GM21786 (cell line): ENCODE measurements around the gene ZFAND4.
"Not testable (repeated sequence)": the region's sequence is repeated elsewhere in the genome, so short reads cannot be mapped to it uniquely, and the experiment has no call there.

Experiments
- ATAC-seq: cut with Tn5 transposase; IDR thresholded peaks from one replicate; pipeline ENCODE4 v1.9.1; 2021; ENCODE audit not compliant: unreplicated experiment

ZFAND4 gene

GRCh38 chr10:45592432-45592831 lies 80.1 kb downstream of the ZFAND4 start:
- ATAC-seq: no peak

DNA sequence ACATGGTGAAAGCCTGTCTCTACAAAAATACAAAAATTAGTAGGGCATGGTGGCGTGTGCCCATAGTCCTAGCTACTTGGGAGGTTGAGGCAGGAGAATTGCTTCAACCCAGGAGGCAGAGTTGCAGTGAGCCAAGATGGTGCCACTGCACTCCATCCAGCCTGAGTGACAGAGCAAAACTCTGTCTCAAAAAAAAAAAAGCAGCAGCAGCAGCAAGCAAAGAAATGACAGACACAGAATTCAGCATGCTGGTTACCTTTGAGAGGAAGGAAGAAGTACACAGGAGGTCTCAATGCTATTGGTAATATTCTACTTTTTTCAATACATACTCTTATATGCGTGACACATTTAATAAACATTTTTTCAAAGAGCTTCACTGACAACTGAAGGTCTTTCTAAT lies 81.3 kb downstream of the ZFAND4 start:
- ATAC-seq: no peak

DNA sequence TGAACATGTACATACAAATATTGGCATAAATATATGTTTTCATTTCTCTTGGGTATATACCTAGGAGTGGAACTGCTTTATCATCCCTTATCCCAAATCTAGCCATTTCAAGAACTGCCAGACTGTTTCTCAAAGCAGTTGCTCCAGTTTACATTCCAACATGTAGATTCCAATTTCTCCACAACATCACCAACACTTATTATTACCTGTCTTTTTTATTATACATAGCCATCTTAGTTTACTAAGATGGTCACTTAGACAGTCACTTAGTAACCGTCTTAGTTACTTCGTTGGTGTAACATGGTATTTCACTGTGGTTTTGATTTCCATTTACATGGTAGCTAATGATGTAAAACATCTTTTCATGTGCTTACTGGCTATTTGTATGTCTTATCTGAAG lies 82.7 kb downstream of the ZFAND4 start:
- no peak for ATAC-seq

GRCh38 chr10:45589009-45589408 lies 83.6 kb downstream of the ZFAND4 start:
- no peak for ATAC-seq

DNA sequence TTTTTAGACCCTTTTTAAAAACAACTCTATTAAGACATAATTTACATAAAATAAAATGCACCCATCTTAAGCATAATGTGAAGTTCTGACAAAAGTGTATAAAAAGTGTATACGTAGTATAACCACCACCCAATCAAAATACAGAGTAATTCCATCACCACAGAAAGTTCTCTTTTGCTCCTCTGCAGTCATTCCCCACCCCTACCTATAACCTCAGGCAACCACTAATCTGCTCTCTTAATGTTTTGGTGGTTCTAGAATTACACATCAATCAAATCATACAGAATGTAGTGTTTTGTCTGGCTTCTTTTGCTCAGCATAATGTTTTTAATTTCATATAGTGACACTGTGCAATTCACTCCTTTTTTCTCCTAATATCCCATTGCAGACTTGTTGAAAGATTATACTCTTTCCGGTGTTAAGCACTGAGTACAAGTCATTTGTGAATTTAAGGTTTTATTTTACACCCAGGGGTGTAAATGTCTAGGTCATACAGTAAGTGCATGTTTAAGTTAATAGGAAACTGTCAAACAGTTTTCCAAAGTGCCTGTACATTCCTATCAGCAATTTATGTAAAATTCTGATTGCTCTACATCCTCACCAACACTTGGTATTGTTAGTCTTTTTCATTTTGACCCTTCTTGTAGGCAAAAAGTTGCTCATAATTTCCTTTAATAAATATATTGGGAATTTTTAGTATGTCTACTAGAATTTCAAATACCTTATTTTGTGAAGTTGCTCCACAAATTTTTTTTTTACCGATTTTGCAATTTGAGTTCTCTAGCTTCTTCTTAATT lies 86.3 kb downstream of the ZFAND4 start:
- ATAC-seq: no peak

DNA sequence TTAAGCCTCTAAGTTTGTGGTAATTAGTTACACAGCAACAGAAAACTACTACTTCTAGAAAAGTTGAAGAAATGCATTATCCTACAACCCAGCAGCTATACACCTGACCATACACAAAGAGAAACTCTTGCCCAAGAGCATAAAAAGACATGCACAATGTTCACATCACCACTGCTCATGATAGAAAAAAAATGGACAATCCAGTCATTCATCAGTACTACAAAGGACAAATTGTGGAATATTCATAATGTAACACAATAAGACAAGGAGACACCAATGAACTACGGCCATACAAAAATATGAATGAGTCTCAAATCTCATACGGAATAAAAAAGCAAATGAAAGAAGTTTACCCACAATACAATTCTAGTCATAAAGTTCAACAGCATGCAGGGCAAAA lies 87.4 kb downstream of the ZFAND4 start:
- no peak for ATAC-seq

- no peak for ATAC-seq
These were observed 90.2 kb downstream of the ZFAND4 start for GRCh38 chr10:45582386-45582781.

- ATAC-seq: no peak
These were observed 90.8 kb downstream of the ZFAND4 start for GRCh38 chr10:45581582-45582385.

GRCh38 chr10:45581216-45581549 lies 91.4 kb downstream of the ZFAND4 start:
- peak; percentile 40 for ATAC-seq

- ATAC-seq: peak; percentile 65
These were observed 92.0 kb downstream of the ZFAND4 start for GRCh38 chr10:45580371-45581215.

DNA sequence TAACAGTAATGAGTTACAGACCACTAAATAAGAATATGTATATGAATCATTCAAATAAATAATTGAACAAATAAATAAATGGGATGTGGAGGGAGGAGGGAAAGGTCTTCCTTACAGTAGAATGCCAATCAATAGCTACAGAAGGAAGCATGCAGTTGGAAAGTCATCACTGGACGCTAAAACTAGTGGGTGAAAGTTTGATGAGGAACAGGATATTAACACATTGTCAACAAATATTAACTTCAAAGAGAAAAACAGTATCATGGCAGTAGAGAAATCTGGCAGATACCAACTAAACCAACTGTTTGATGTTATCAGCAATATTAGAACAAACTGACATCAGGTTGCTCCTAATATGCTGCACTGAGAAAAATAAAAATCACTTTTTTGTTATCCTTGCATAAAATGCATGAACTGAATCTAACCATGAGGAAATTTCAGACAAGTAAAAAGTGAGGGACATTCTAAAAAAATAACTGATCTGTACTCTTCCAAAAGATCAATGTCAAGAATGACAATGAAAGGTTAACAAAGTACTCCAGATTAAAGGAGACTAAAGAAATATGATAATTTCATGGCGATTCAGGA lies 94.1 kb downstream of the ZFAND4 start:
- ATAC-seq: no peak

- no peak for ATAC-seq
These were observed 96.5 kb downstream of the ZFAND4 start for GRCh38 chr10:45575966-45576597.

- ATAC-seq: not testable (repeated sequence)
These were observed 97.4 kb downstream of the ZFAND4 start for GRCh38 chr10:45575032-45575761.

DNA sequence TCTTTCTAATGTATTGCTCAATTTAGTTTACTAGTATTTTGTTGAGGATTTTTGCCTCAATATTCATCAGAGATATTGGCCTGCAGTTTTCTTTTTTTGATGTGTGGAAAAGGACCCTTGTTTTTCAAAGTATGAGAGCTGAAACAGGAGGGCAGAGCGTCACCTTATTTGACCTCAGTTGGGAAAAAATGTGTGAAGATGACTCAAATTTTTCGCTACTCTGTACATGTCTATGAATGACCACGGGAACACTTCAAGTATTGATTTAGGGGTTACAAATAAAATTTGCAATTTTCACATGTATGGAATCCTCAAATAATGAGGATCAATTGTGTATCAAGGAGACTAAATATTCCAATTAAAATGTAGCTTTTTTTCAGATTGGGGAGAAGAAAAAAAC lies 103.1 kb downstream of the ZFAND4 start:
- ATAC-seq: no peak

GRCh38 chr10:45566415-45566814 lies 106.2 kb downstream of the ZFAND4 start:
- no peak for ATAC-seq
